Cortex of kidney (tissue), 1 donor: ENCODE measurements around the gene AGBL5.
"Not testable (repeated sequence)": the region's sequence is repeated elsewhere in the genome, so short reads cannot be mapped to it uniquely, and the experiment has no call there.

Source experiments
- DNase-seq: peaks from one replicate; lab custom pipeline; 2025; lab: John Stamatoyannopoulos, UW

AGBL5 gene

DNA sequence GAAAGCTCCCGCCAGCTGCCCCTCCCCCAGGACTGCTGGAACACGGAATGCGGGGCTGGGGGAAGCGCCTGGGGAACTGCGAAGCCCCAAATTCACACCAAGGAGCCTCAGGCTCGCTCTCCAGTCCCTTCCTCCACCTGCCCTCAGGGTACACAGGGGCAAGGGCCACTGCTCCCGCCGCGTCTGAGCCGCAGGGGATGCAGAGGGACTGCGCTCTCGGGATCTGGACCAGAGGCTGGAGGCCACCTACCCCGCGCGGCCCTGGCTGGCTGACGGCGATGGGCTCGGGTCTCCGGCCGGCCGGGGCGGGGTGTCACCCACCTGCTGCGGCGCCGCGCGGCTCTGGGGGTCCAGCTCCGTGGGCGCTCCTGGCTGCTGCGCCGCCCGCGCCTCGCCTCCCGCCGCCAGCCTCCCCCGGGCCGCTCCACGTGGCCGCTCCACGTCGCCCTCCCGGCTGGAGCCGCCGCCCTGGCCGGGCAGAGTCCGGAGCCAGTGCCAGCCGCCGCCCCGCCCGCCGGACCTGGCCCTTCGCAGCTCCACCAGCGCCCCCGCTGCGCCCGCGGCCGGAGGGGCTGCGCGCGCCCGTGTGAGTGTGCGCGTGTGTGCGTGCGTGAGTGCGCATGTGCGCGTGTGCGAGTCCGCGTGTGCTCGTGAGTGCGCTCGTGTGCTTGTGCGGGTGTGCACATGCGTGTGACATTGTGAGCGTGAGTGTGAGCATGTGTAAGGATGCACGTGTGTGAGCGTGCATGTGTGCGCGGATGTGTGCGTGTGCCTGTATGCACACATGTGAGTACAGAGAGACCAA is 67.3 kb downstream of the AGBL5 start, which contains the start of gene CGREF1:
Gene CGREF1, minus strand, starts transcription at position 604 of the 805 bp plus-strand sequence. CDS start 14,762 bp downstream, outside the sequence.
- no peak for DNase-seq

DNA sequence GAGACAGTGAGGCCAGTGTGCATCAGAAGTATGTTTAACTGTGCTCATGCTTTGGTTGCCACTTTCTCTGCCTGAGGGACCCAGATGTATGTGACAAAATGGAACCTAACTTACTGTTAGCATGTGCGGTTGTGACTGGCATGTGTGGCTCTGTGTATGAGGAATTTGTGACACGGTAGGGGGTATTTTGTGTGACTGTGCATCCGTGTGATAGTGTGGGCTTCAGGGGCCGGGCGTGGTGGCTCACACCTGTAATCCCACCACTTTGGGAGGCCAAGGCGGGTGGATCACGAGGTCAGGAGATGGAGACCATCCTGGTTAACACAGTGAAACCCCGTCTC is 67.8 kb downstream of the AGBL5 start:
- not testable (repeated sequence) for DNase-seq
